Neural cell (in vitro differentiated cells): ENCODE results near the gene TCF4.

Source experiments
- EP300 ChIP-seq: fragments of 450-650 bp; conservative IDR thresholded peaks from 2 replicates; pipeline ENCODE4 v1.6.1; 2014; ENCODE audit warnings: antibody characterized with exemption, mild to moderate bottlenecking, moderate library complexity; ENCODE audit not compliant: poor library complexity, severe bottlenecking
- TF ChIP-seq, protein P1 (sequence below): fragments of 450-650 bp; IDR thresholded peaks from 2 replicates; pipeline ENCODE4 v1.5.1; 2014; ENCODE audit warnings: antibody characterized with exemption, mild to moderate bottlenecking, moderate library complexity; ENCODE audit not compliant: poor library complexity, severe bottlenecking

DNA sequence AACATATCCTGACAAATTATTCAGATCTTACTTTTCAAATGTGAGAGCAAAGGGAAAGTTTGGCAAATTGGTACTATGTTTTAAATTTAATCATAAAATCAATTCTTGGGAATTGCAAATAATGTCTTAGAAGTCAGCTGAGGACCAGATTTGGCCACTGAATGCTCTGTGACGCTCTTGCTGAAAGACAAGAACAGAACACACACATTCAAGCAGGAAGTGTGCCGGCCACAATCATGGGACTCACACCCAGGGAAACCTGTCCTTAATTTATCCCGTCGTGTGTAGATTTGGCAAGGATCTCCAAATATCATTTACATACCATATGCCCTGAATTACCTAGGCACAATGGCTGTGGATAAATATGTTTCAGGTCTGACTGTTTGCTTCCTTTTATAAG is 253.1 kb downstream of the TCF4 start:
- TF ChIP-seq, protein P1, sequence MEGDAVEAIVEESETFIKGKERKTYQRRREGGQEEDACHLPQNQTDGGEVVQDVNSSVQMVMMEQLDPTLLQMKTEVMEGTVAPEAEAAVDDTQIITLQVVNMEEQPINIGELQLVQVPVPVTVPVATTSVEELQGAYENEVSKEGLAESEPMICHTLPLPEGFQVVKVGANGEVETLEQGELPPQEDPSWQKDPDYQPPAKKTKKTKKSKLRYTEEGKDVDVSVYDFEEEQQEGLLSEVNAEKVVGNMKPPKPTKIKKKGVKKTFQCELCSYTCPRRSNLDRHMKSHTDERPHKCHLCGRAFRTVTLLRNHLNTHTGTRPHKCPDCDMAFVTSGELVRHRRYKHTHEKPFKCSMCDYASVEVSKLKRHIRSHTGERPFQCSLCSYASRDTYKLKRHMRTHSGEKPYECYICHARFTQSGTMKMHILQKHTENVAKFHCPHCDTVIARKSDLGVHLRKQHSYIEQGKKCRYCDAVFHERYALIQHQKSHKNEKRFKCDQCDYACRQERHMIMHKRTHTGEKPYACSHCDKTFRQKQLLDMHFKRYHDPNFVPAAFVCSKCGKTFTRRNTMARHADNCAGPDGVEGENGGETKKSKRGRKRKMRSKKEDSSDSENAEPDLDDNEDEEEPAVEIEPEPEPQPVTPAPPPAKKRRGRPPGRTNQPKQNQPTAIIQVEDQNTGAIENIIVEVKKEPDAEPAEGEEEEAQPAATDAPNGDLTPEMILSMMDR = no peak
- TF ChIP-seq EP300 = no peak
